Keratinocyte (primary cell): ENCODE measurements around the gene FGD2. TPM values are rescaled to one million over a fixed set of nuclear protein-coding genes. Genes with fewer than 3 reads are reported as not detected.

Experiments
- DNase-seq: peaks from one replicate; pipeline ENCODE4 v3.0.0-alpha.2; 2011; ENCODE audit warnings: low read depth, missing footprints, low spot score
- FAIRE-seq: peaks from 2 replicates; lab custom pipeline; 2011; peaks lifted over from hg19 to GRCh38; lab: Jason Lieb, UNC
- H2AFZ ChIP-seq: 2 replicates; pipeline ENCODE4 v1.6.0; 2012; ENCODE audit warnings: low read length, control low read depth, inconsistent platforms; ENCODE audit not compliant: control insufficient read depth
- H3K27ac ChIP-seq: 2 replicates; pipeline ENCODE4 v1.5.1; 2011; ENCODE audit warnings: low read length; ENCODE audit not compliant: control insufficient read depth, insufficient read depth
- H3K27me3 ChIP-seq: 3 replicates; pipeline ENCODE4 v1.6.0; 2011; ENCODE audit warnings: low read length; ENCODE audit not compliant: control insufficient read depth, insufficient read depth; ENCODE audit errors: extremely low read depth
- H3K36me3 ChIP-seq, 2 experiments: 2 replicates in 1 of 2; 3 replicates in 1 of 2; pipeline ENCODE4 v1.5.1; 2011; ENCODE audit warnings: low read length in 2 of 2, mild to moderate bottlenecking in 1 of 2; ENCODE audit not compliant: control insufficient read depth in 2 of 2, insufficient read depth in 2 of 2; ENCODE audit errors: extremely low read depth in 1 of 2
- H3K4me1 ChIP-seq: 3 replicates; pipeline ENCODE4 v1.5.1; 2011; ENCODE audit warnings: low read length; ENCODE audit not compliant: control insufficient read depth, insufficient read depth; ENCODE audit errors: extremely low read depth
- H3K4me2 ChIP-seq: 3 replicates; pipeline ENCODE4 v1.6.0; 2011; ENCODE audit warnings: low read depth, low read length; ENCODE audit not compliant: control insufficient read depth, insufficient read depth; ENCODE audit errors: extremely low read depth
- H3K4me3 ChIP-seq, 3 experiments: fragments of 200-600 bp in 1 of 3; sonication (generic) in 1 of 3; 2 replicates in 2 of 3; 3 replicates in 1 of 3; pipeline ENCODE4 v1.5.1; 2011 to 2016; ENCODE audit warnings: low read length in 3 of 3, mild to moderate bottlenecking in 3 of 3, control low read depth in 2 of 3, inconsistent platforms in 1 of 3, low read depth in 1 of 3, mixed read lengths in 1 of 3, mixed run types in 1 of 3, moderate library complexity in 1 of 3; ENCODE audit not compliant: control insufficient read depth in 2 of 3, insufficient read depth in 2 of 3; ENCODE audit errors: extremely low read depth in 1 of 3
- H3K79me2 ChIP-seq: 2 replicates; pipeline ENCODE4 v1.6.0; 2012; ENCODE audit warnings: low read length; ENCODE audit not compliant: control insufficient read depth, insufficient read depth
- H3K9ac ChIP-seq: 3 replicates; pipeline ENCODE4 v1.6.0; 2011; ENCODE audit warnings: low read length; ENCODE audit not compliant: control insufficient read depth, insufficient read depth; ENCODE audit errors: extremely low read depth
- H3K9me1 ChIP-seq: 3 replicates; pipeline ENCODE4 v1.6.0; 2011; ENCODE audit warnings: low read length; ENCODE audit not compliant: control insufficient read depth, insufficient read depth; ENCODE audit errors: extremely low read depth
- H3K9me3 ChIP-seq: 2 replicates; pipeline ENCODE4 v1.5.1; 2012; ENCODE audit warnings: low read depth, low read length; ENCODE audit not compliant: control insufficient read depth
- H4K20me1 ChIP-seq: 3 replicates; pipeline ENCODE4 v1.6.0; 2011; ENCODE audit warnings: low read length; ENCODE audit not compliant: control insufficient read depth, insufficient read depth; ENCODE audit errors: extremely low read depth
- CTCF ChIP-seq, 3 experiments: IDR thresholded peaks in 1 of 3; conservative IDR thresholded peaks in 1 of 3; optimal IDR thresholded peaks in 1 of 3; 2 replicates in 2 of 3; 3 replicates in 1 of 3; pipeline versions ENCODE3 to v1.5.1; 2011; ENCODE audit warnings: low read length in 3 of 3, mild to moderate bottlenecking in 3 of 3, moderate library complexity in 2 of 3, control low read depth in 1 of 3, inconsistent platforms in 1 of 3; ENCODE audit not compliant: insufficient read depth in 2 of 3; ENCODE audit errors: extremely low read depth in 1 of 3
- EZH2 ChIP-seq: IDR thresholded peaks from one replicate; pipeline ENCODE4 v1.6.1; 2012; ENCODE audit warnings: inconsistent platforms, mild to moderate bottlenecking, low read length, moderate library complexity
- dilution Hi-C: fragments of 300-500 bp; cut with MboI; formaldehyde crosslinking; loops from one replicate; pipeline ENCODE4 v1.7.0; 2020; ENCODE audit warnings: low sequenced_read_pairs; ENCODE audit not compliant: extremely low pct_ligation_motif_present
- polyA plus RNA-seq, 5 experiments: library from polyadenylated mRNA; depleted of rRNA in 3 of 5; stranded (reverse) in 3 of 5; stranded (forward) in 1 of 5; unstranded in 1 of 5; fragments of >200 nt; gene quantifications; 1 replicate in 1 of 5; 2 replicates in 3 of 5; 3 replicates in 1 of 5; pipeline versions ENCODE4 v1.2.1 to v1.2.3, GENCODE V29; 2011 to 2012; ENCODE audit warnings: missing spikeins in 2 of 5, low read depth in 1 of 5, low replicate concordance in 1 of 5

The FGD2 gene
- polyA plus RNA-seq, 1 donor (not counting 4 experiments of a cell fraction or from before 2014, with no cell fraction given): 0.03 TPM

DNA sequence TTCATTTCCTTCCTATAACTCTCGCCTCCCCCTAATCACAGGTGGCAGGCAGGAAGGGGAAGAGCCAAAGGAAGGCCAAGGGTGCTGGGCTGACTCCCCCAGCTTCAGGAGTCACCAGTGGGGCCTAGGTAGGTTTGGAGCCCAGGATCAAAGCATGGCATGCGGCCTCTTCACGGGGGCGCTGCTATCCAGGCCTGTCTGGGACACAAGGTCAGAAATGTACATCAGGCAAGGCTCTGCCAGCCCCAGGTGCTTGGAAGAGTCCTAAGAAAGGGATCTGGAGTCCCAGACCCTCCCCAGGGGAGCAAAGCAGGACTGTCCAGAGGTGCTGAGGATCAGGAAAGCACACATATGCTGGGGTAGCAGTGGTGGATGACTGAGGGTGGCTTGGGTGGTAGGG, 40.5 kb upstream of the FGD2 start:
- no peak overlapping the region for H2AFZ ChIP-seq
- H3K27me3 ChIP-seq: no peaks in the 10 kb centered on the region
- dilution Hi-C loops: no loop called here
- peaks cover 43% of the 10 kb centered on the region for H3K4me1 ChIP-seq
- H3K79me2 ChIP-seq: no peaks in the 10 kb centered on the region
- H3K27ac ChIP-seq: no peak overlapping the region
- FAIRE-seq (no peak), DNase-seq (no peak)
- no peak overlapping the region for H3K4me3 ChIP-seq
- peaks cover 3% of the 10 kb centered on the region for H3K9me1 ChIP-seq
- no peak for TF ChIP-seq CTCF (optimal IDR thresholded peaks at IDR 0.05 in 1 of 3, IDR thresholded peaks at IDR 0.05 in 1 of 3, conservative IDR thresholded peaks at IDR 0.05 in 1 of 3; ENCODE audit: extremely low read depth in 1 of 3, insufficient read depth in 2 of 3, low read length in 3 of 3)
- TF ChIP-seq EZH2: no peak
- H3K9me3 ChIP-seq: no peaks in the 10 kb centered on the region
- H4K20me1 ChIP-seq: no peaks in the 10 kb centered on the region
- H3K36me3 ChIP-seq: peaks cover 13 to 32% of the 10 kb centered on the region in 2 experiments
- H3K9ac ChIP-seq: no peak overlapping the region
- no peak overlapping the region for H3K4me2 ChIP-seq

DNA sequence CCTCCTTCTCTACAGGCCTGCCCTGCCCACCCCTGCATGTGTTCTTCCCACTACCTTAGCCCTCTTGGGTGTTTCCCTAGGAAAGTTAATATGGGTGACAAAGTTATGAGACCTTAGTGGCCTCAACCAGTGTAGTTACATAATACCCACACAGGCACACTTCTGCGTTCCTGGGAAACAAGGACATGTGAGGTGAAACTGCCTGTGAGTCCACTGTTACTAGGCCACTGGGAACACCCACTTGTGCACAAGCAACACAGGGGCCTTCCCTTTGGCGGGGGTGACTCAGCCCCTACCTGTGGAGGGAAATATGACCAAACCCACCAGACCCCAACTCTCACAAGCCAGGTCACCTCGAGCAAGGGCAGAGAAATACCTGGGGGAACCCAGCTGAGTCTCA, 38.2 kb upstream of the FGD2 start:
- H3K36me3 ChIP-seq: peaks cover 21 to 51% of the 10 kb centered on the region in 2 experiments
- TF ChIP-seq CTCF (optimal IDR thresholded peaks at IDR 0.05 in 1 of 3, IDR thresholded peaks at IDR 0.05 in 1 of 3, conservative IDR thresholded peaks at IDR 0.05 in 1 of 3; ENCODE audit: extremely low read depth in 1 of 3, insufficient read depth in 2 of 3, low read length in 3 of 3): no peak
- no peak for TF ChIP-seq EZH2

More for the DNA sequence above, 38.2 kb upstream of the FGD2 start:
- dilution Hi-C loops: no loop called here
- DNase-seq: no peak
- Histone ChIP-seq H3K9me3 (no peaks in the 10 kb centered on the region), H3K79me2 (no peaks in the 10 kb centered on the region), H3K9me1 (peaks cover 3% of the 10 kb centered on the region), H4K20me1 (no peaks in the 10 kb centered on the region), H3K4me3 (no peak overlapping the region), H2AFZ (no peak overlapping the region), H3K27ac (no peak overlapping the region), H3K9ac (no peak overlapping the region), H3K27me3 (no peaks in the 10 kb centered on the region), H3K4me1 (peaks cover 47% of the 10 kb centered on the region), H3K4me2 (no peak overlapping the region)
- FAIRE-seq: no peak
